Measurements from ENCODE around the gene HNMT. TPM values are rescaled to one million over a fixed set of nuclear protein-coding genes. Genes with fewer than 3 reads are reported as not detected.

Gene HNMT
- total and polyA plus RNA-seq, 2 of the 8 experiments (the other 6 are each of a cell fraction or from before 2014, with no cell fraction given): 1.6 to 3.6 TPM

DNA sequence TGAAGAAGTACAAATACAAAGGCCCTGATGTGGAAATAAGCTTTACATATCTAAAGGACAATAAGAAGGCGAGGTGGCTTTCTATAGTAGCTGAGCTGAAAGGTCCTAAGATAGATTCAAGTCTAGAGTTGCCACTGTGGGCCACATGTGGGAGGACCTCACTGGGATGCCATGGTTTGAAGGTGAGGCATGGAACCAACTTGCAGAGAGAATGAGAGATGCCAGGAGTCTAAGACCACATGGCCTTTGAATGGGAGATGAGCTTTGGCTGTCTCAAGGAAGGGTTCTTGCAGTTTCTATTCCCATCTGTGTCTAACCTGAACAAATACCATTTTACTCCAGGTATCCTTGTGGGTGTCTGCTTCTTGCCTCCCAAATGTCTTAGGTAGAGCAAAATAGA lies 53.6 kb downstream of the HNMT start (continued):
- TF ChIP-seq, protein P1, sequence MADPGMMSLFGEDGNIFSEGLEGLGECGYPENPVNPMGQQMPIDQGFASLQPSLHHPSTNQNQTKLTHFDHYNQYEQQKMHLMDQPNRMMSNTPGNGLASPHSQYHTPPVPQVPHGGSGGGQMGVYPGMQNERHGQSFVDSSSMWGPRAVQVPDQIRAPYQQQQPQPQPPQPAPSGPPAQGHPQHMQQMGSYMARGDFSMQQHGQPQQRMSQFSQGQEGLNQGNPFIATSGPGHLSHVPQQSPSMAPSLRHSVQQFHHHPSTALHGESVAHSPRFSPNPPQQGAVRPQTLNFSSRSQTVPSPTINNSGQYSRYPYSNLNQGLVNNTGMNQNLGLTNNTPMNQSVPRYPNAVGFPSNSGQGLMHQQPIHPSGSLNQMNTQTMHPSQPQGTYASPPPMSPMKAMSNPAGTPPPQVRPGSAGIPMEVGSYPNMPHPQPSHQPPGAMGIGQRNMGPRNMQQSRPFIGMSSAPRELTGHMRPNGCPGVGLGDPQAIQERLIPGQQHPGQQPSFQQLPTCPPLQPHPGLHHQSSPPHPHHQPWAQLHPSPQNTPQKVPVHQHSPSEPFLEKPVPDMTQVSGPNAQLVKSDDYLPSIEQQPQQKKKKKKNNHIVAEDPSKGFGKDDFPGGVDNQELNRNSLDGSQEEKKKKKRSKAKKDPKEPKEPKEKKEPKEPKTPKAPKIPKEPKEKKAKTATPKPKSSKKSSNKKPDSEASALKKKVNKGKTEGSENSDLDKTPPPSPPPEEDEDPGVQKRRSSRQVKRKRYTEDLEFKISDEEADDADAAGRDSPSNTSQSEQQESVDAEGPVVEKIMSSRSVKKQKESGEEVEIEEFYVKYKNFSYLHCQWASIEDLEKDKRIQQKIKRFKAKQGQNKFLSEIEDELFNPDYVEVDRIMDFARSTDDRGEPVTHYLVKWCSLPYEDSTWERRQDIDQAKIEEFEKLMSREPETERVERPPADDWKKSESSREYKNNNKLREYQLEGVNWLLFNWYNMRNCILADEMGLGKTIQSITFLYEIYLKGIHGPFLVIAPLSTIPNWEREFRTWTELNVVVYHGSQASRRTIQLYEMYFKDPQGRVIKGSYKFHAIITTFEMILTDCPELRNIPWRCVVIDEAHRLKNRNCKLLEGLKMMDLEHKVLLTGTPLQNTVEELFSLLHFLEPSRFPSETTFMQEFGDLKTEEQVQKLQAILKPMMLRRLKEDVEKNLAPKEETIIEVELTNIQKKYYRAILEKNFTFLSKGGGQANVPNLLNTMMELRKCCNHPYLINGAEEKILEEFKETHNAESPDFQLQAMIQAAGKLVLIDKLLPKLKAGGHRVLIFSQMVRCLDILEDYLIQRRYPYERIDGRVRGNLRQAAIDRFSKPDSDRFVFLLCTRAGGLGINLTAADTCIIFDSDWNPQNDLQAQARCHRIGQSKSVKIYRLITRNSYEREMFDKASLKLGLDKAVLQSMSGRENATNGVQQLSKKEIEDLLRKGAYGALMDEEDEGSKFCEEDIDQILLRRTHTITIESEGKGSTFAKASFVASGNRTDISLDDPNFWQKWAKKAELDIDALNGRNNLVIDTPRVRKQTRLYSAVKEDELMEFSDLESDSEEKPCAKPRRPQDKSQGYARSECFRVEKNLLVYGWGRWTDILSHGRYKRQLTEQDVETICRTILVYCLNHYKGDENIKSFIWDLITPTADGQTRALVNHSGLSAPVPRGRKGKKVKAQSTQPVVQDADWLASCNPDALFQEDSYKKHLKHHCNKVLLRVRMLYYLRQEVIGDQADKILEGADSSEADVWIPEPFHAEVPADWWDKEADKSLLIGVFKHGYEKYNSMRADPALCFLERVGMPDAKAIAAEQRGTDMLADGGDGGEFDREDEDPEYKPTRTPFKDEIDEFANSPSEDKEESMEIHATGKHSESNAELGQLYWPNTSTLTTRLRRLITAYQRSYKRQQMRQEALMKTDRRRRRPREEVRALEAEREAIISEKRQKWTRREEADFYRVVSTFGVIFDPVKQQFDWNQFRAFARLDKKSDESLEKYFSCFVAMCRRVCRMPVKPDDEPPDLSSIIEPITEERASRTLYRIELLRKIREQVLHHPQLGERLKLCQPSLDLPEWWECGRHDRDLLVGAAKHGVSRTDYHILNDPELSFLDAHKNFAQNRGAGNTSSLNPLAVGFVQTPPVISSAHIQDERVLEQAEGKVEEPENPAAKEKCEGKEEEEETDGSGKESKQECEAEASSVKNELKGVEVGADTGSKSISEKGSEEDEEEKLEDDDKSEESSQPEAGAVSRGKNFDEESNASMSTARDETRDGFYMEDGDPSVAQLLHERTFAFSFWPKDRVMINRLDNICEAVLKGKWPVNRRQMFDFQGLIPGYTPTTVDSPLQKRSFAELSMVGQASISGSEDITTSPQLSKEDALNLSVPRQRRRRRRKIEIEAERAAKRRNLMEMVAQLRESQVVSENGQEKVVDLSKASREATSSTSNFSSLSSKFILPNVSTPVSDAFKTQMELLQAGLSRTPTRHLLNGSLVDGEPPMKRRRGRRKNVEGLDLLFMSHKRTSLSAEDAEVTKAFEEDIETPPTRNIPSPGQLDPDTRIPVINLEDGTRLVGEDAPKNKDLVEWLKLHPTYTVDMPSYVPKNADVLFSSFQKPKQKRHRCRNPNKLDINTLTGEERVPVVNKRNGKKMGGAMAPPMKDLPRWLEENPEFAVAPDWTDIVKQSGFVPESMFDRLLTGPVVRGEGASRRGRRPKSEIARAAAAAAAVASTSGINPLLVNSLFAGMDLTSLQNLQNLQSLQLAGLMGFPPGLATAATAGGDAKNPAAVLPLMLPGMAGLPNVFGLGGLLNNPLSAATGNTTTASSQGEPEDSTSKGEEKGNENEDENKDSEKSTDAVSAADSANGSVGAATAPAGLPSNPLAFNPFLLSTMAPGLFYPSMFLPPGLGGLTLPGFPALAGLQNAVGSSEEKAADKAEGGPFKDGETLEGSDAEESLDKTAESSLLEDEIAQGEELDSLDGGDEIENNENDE (IDR thresholded peaks at IDR 0.05; ENCODE audit: insufficient replicate concordance, low read length): no peak
- no peak for TF ChIP-seq MAFK (IDR thresholded peaks at IDR 0.05; ENCODE audit: low read depth, low read length)
